D721Med (cell line): ENCODE measurements around the gene PHF21B.

Experiments used
- DNase-seq: peaks from one replicate; pipeline ENCODE4 v3.0.0; 2011; ENCODE audit warnings: low spot score; ENCODE audit not compliant: insufficient read length
- FAIRE-seq: peaks from 2 replicates; lab custom pipeline; 2011; peaks lifted over from hg19 to GRCh38; lab: Jason Lieb, UNC
- TF ChIP-seq, protein P1 (sequence below): IDR thresholded peaks from 2 replicates; pipeline ENCODE4 v1.5.1; 2012; ENCODE audit warnings: mild to moderate bottlenecking, control low read depth; ENCODE audit not compliant: insufficient read depth; ENCODE audit errors: missing control alignments

The PHF21B gene

DNA sequence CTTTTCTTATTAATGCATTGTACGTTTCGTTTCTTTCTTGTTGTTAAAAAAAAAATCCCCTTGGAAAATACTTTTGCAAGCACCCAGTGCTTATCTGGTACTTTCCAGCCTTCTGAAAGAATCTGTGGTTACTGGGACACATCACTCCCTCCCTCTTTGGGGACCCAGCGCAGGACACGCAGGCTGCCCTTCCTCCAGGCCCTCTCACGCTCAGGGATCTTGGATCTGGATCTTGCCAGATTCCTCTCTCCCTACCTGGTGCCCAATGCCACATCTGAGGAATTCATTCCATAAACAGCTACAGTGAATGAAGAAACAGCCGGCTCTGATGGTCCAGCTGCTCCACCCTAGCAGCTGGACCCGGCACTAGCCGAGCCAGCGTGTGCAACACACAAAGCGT lies 55.7 kb downstream of the PHF21B start:
- no peak for DNase-seq
- TF ChIP-seq, protein P1, sequence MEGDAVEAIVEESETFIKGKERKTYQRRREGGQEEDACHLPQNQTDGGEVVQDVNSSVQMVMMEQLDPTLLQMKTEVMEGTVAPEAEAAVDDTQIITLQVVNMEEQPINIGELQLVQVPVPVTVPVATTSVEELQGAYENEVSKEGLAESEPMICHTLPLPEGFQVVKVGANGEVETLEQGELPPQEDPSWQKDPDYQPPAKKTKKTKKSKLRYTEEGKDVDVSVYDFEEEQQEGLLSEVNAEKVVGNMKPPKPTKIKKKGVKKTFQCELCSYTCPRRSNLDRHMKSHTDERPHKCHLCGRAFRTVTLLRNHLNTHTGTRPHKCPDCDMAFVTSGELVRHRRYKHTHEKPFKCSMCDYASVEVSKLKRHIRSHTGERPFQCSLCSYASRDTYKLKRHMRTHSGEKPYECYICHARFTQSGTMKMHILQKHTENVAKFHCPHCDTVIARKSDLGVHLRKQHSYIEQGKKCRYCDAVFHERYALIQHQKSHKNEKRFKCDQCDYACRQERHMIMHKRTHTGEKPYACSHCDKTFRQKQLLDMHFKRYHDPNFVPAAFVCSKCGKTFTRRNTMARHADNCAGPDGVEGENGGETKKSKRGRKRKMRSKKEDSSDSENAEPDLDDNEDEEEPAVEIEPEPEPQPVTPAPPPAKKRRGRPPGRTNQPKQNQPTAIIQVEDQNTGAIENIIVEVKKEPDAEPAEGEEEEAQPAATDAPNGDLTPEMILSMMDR: no peak
- no peak for FAIRE-seq

DNA sequence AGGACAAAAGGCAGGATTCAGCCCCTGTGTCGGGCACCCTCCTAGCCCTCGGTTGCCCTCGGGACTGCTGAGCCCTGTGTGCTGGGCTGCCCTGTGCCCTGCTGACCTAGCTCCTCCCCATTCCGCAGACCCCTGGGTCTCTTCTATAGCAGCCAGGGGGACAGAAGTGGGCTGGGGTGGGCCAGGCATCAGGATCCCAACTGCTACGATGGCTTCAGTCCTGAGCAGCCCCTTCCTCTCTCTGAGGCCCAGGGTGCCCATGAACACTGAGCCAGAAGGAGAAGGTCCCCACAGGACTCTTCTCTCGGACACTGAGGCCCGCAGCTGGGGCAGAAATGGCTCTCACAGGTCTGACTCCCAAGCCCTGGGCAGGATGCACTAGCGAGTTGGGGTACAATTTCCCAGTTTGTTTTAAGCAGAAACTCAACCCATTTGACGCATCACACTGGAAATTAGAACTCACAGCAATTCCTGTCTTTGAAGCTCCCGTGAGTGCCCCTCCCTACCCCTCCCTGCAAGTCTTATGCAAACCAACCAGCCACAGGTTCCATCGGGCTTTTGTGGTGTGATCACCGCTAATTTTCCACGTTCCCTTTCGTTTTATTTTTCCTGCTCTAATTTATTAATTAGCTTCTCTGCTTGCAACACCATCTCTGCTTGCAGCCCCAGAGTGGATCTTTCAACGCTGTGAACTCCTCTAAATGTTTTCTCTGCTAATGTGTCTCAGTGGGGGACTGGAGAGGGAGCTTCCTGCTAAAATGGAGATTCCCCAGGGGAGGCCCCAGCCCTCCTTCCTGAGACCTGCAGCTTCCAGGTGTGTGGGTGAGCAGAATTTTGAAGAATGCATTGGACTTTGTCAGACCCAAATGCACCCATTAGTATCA lies 56.7 kb downstream of the PHF21B start:
- FAIRE-seq (no peak), DNase-seq (no peak)
- TF ChIP-seq, protein P1: no peak

DNA sequence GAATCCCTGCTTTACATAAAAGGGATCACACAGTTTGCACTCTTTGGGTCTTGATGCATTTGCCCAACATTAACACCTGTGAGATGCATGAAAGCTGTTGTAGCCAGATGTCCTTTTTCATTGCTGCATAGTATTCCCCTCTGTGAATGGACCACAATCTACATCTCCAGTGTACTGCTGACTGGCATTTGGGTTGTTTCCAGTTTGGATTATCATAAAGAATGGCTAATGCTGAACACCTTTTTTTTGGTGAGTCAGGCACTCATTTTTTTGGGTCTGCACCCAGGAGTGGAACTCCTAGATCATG lies 58.3 kb downstream of the PHF21B start:
- TF ChIP-seq, protein P1: no peak
- FAIRE-seq (no peak), DNase-seq (no peak)

- DNase-seq (no peak), FAIRE-seq (no peak)
- TF ChIP-seq, protein P1: no peak
These were observed 58.8 kb downstream of the PHF21B start for GRCh38 chr22:44950806-44951509.

- DNase-seq: no peak
- no peak for FAIRE-seq
- TF ChIP-seq, protein P1: no peak
These were observed 62.0 kb downstream of the PHF21B start for GRCh38 chr22:44947846-44948245.

DNA sequence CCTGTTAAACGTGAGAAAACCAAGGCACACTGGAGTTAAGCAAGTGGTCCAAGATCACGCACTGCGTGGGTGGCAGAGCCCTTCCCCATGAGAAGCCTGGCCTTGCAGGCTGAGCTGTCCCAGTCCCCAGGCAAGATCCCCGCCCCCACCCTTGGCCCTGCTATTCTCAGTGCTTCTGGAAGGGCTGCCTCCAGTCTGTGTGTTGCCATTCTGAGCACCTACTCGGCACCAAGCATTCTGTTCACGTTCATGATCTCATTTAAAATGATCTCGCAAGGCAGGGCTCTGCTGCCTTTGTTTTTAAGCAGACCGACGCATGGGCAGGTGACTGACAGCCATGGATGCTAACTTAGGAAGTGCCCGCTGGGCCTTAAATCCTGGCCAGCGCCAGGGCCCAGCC lies 62.8 kb downstream of the PHF21B start:
- TF ChIP-seq, protein P1: no peak
- DNase-seq: no peak
- no peak for FAIRE-seq
